A673 (cell line): ENCODE data around the gene EXOC3L1.

Experiments used
- EZH2 ChIP-seq: fragments of 200-600 bp; sonication (generic); IDR thresholded peaks from 2 replicates; pipeline ENCODE4 v1.6.1; 2017; ENCODE audit warnings: borderline replicate concordance, low read depth, mild to moderate bottlenecking, mixed read lengths, antibody characterized with exemption, low read length; ENCODE audit not compliant: poor library complexity, severe bottlenecking
- TF ChIP-seq, protein P1 (sequence below): fragments of 300-800, 200-600 bp; sonication (generic); conservative IDR thresholded peaks from 2 replicates; pipeline ENCODE4 v1.5.1; 2017; ENCODE audit warnings: low read depth, mild to moderate bottlenecking, antibody characterized with exemption, low read length, moderate library complexity, mixed read lengths

GRCh38 chr16:67223992-67224391 is 34.1 kb upstream of the EXOC3L1 start:
- TF ChIP-seq, protein P1, sequence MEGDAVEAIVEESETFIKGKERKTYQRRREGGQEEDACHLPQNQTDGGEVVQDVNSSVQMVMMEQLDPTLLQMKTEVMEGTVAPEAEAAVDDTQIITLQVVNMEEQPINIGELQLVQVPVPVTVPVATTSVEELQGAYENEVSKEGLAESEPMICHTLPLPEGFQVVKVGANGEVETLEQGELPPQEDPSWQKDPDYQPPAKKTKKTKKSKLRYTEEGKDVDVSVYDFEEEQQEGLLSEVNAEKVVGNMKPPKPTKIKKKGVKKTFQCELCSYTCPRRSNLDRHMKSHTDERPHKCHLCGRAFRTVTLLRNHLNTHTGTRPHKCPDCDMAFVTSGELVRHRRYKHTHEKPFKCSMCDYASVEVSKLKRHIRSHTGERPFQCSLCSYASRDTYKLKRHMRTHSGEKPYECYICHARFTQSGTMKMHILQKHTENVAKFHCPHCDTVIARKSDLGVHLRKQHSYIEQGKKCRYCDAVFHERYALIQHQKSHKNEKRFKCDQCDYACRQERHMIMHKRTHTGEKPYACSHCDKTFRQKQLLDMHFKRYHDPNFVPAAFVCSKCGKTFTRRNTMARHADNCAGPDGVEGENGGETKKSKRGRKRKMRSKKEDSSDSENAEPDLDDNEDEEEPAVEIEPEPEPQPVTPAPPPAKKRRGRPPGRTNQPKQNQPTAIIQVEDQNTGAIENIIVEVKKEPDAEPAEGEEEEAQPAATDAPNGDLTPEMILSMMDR, result no peak
- no peak for TF ChIP-seq EZH2
